ENCODE data around the gene UNC79.

UNC79 gene

DNA sequence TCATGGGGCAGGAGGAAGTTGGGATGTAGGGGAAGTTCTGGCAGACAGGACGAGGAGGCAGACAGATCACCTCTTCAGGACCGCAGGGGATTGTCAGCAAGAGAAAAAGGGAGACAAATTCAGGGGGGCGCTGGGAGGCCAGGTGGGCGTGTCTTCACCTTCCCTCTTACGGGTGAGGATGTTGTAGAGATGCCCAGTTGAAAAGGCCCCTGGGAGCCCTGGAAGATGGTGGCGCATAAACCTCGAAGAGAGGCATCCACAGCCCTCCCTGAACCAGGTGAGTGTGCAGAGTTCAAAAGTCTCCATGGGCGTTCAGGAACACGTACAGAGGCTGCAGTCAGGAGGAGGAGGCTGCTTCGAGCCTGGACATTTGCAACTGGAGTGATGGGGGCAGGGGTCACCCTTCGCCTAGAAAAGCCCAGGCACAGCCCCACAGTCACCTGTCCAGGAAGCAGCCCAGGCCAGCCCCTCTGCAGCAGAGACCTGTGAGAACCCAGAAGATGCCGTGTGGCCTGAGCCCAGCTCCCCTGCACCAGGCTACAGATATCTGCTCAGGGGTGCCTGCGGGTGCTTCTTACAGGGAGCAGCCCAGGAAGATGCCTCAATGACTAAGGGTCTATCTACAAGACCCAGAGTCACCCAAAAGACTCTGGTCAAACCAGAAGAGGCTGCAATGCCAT lies 283.1 kb downstream of the UNC79 start:
- Histone ChIP-seq H3K9ac (ENCODE audit: low read depth, low read length, poor library complexity) (no peak overlapping the region), H2AFZ (ENCODE audit: low read length) (no peak overlapping the region), H2AK5ac (ENCODE audit: low read depth, low read length) (peak overlapping the region; percentile 27), H3K27ac (replicated peaks; ENCODE audit: low read length) (no peak overlapping the region), H4K91ac (ENCODE audit: low read depth, low read length, poor library complexity) (no peak overlapping the region), H3K18ac (ENCODE audit: low read length) (peak overlapping the region; percentile 42), H2BK15ac (ENCODE audit: low read length) (no peak overlapping the region), H3K27me3 (ENCODE audit: control insufficient read depth in 3 of 3, insufficient read depth in 3 of 3, low read depth in 1 of 3, low read length in 3 of 3) (no peaks in the 10 kb centered on the region), H2BK12ac (ENCODE audit: low read length) (no peak overlapping the region), H3K23ac (ENCODE audit: low read depth, low read length, poor library complexity) (no peak overlapping the region), H3K36me3 (replicated peaks in 1 of 2; ENCODE audit: control insufficient read depth in 2 of 2, insufficient read depth in 2 of 2, low read length in 2 of 2) (no peaks in the 10 kb centered on the region), H3K4me1 (ENCODE audit: control insufficient read depth in 2 of 2, insufficient read depth in 1 of 2, low read depth in 1 of 2, low read length in 2 of 2) (peaks cover 0 to 16% of the 10 kb centered on the region in 2 donors), H4K8ac (ENCODE audit: low read depth, low read length) (no peak overlapping the region), H3K9me3 (replicated peaks in 1 of 2; ENCODE audit: control insufficient read depth in 2 of 2, insufficient read depth in 1 of 2, low read depth in 1 of 2, low read length in 2 of 2) (no peaks in the 10 kb centered on the region), H3K4me3 (ENCODE audit: low read length in 2 of 2) (no peak overlapping the region), H2BK120ac (ENCODE audit: low read depth, low read length) (no peak overlapping the region), H2BK5ac (ENCODE audit: low read length) (no peak overlapping the region), H3K4ac (ENCODE audit: low read length) (no peak overlapping the region), H3K4me2 (ENCODE audit: insufficient read depth, low read length, poor library complexity, severe bottlenecking) (no peak overlapping the region), H3K79me1 (ENCODE audit: low read depth, low read length) (no peaks in the 10 kb centered on the region), H3K14ac (ENCODE audit: low read length) (no peak overlapping the region)
- DNase-seq (ENCODE audit: low spot score) = no peak
- WGBS, 2 donors (ENCODE audit: extremely low coverage in 2 of 2, insufficient read length in 2 of 2, insufficient replicate concordance in 1 of 2) = no CpG with 5 or more reads among the region's 13 CpGs

DNA sequence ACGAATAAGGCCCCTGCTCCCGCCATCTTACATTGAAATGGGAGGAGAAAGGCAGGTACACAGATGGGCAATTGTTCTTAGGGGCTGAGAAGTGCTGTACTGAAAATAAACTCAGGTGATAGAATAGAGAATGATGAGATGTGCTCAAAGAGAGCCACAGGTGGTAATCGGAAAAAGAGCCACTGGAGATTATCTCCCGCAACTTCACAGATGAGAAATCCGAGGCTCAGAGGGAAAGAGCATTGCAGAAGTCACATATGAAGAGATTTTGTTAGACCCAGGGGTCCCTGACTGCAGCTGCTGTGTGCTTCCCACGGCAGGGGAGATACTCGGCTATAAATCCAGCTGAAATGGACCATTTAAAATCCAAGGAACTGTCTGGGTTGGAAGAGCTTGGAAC lies 283.9 kb downstream of the UNC79 start:
- H2BK15ac ChIP-seq (ENCODE audit: low read length) = no peak overlapping the region
- H3K4ac ChIP-seq (ENCODE audit: low read length) = no peak overlapping the region
- no peak overlapping the region for H3K14ac ChIP-seq (ENCODE audit: low read length)
- no peak overlapping the region for H3K4me3 ChIP-seq (ENCODE audit: low read length in 2 of 2)
- no peak overlapping the region for H3K4me2 ChIP-seq (ENCODE audit: insufficient read depth, low read length, poor library complexity, severe bottlenecking)
- H3K9me3 ChIP-seq (replicated peaks in 1 of 2; ENCODE audit: control insufficient read depth in 2 of 2, insufficient read depth in 1 of 2, low read depth in 1 of 2, low read length in 2 of 2) = no peaks in the 10 kb centered on the region
- no peak overlapping the region for H4K8ac ChIP-seq (ENCODE audit: low read depth, low read length)
- WGBS, 2 donors (ENCODE audit: extremely low coverage in 2 of 2, insufficient read length in 2 of 2, insufficient replicate concordance in 1 of 2) = no CpG with 5 or more reads among the region's 7 CpGs
- no peak overlapping the region for H3K9ac ChIP-seq (ENCODE audit: low read depth, low read length, poor library complexity)
- H3K27me3 ChIP-seq (ENCODE audit: control insufficient read depth in 3 of 3, insufficient read depth in 3 of 3, low read depth in 1 of 3, low read length in 3 of 3) = no peaks in the 10 kb centered on the region
- no peak overlapping the region for H3K23ac ChIP-seq (ENCODE audit: low read depth, low read length, poor library complexity)
- H3K4me1 ChIP-seq (ENCODE audit: control insufficient read depth in 2 of 2, insufficient read depth in 1 of 2, low read depth in 1 of 2, low read length in 2 of 2) = peaks cover 0 to 14% of the 10 kb centered on the region in 2 donors
- H3K79me1 ChIP-seq (ENCODE audit: low read depth, low read length) = no peaks in the 10 kb centered on the region
- DNase-seq (ENCODE audit: low spot score) = no peak
- H3K36me3 ChIP-seq (replicated peaks in 1 of 2; ENCODE audit: control insufficient read depth in 2 of 2, insufficient read depth in 2 of 2, low read length in 2 of 2) = no peaks in the 10 kb centered on the region
- no peak overlapping the region for H4K91ac ChIP-seq (ENCODE audit: low read depth, low read length, poor library complexity)
- H2AK5ac ChIP-seq (ENCODE audit: low read depth, low read length) = no peak overlapping the region
- H2BK5ac ChIP-seq (ENCODE audit: low read length) = no peak overlapping the region
- no peak overlapping the region for H3K18ac ChIP-seq (ENCODE audit: low read length)
- H3K27ac ChIP-seq (replicated peaks; ENCODE audit: low read length) = no peak overlapping the region
- H2AFZ ChIP-seq (ENCODE audit: low read length) = no peak overlapping the region
- no peak overlapping the region for H2BK12ac ChIP-seq (ENCODE audit: low read length)
- H2BK120ac ChIP-seq (ENCODE audit: low read depth, low read length) = no peak overlapping the region

DNA sequence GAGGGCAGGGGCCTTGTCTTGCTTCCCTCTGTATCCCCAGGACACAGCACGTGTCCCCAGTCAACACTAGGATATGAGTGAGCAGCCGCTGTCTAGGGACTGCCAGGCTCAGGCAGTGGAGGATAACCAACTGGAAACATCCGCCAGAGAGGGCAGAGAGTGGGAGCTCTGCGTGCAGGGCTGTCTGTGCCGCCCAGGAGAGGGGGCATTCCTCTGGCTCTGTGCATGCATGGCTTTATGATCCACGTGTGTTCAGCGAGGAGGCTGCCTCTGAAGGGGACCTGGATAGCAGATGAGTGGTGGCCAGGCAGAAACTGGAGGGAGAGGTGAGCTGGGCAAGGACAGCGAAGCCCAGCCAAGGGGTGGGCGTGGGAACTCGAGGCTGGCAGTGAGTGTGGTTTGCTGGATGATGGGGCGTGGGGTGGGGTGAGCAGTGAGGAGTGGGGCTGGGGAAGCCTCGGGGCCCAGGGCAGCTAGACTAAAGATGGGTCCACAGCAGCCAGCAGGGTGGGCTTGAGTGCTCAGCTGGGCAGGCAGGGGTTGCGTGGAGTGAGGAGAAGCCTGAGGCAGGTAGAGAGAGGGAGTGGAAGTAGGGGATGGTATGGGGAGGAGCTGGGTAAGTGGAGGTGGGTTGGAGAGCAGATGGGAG lies 284.7 kb downstream of the UNC79 start:
- no peaks in the 10 kb centered on the region for H3K79me1 ChIP-seq (ENCODE audit: low read depth, low read length)
- no peak overlapping the region for H3K14ac ChIP-seq (ENCODE audit: low read length)
- peak overlapping the region; percentile 49 for H3K18ac ChIP-seq (ENCODE audit: low read length)
- H3K4me2 ChIP-seq (ENCODE audit: insufficient read depth, low read length, poor library complexity, severe bottlenecking) = no peak overlapping the region
- H2AK5ac ChIP-seq (ENCODE audit: low read depth, low read length) = peak overlapping the region; percentile 1
- no CpG with 5 or more reads among the region's 13 CpGs for WGBS, 2 donors (ENCODE audit: extremely low coverage in 2 of 2, insufficient read length in 2 of 2, insufficient replicate concordance in 1 of 2)
- H3K27me3 ChIP-seq (ENCODE audit: control insufficient read depth in 3 of 3, insufficient read depth in 3 of 3, low read depth in 1 of 3, low read length in 3 of 3) = no peaks in the 10 kb centered on the region
- DNase-seq (ENCODE audit: low spot score) = no peak
- no peak overlapping the region for H3K23ac ChIP-seq (ENCODE audit: low read depth, low read length, poor library complexity)
- H4K91ac ChIP-seq (ENCODE audit: low read depth, low read length, poor library complexity) = no peak overlapping the region
- H3K4me1 ChIP-seq (ENCODE audit: control insufficient read depth in 2 of 2, insufficient read depth in 1 of 2, low read depth in 1 of 2, low read length in 2 of 2) = peaks cover 0 to 14% of the 10 kb centered on the region in 2 donors
- peak overlapping the region; percentile 45 for H2BK15ac ChIP-seq (ENCODE audit: low read length)
- H2AFZ ChIP-seq (ENCODE audit: low read length) = no peak overlapping the region
- H3K36me3 ChIP-seq (replicated peaks in 1 of 2; ENCODE audit: control insufficient read depth in 2 of 2, insufficient read depth in 2 of 2, low read length in 2 of 2) = no peaks in the 10 kb centered on the region
- no peak overlapping the region for H2BK5ac ChIP-seq (ENCODE audit: low read length)
- no peak overlapping the region for H3K9ac ChIP-seq (ENCODE audit: low read depth, low read length, poor library complexity)
- H3K9me3 ChIP-seq (replicated peaks in 1 of 2; ENCODE audit: control insufficient read depth in 2 of 2, insufficient read depth in 1 of 2, low read depth in 1 of 2, low read length in 2 of 2) = no peaks in the 10 kb centered on the region
- H3K4me3 ChIP-seq (ENCODE audit: low read length in 2 of 2) = no peak overlapping the region
- H2BK120ac ChIP-seq (ENCODE audit: low read depth, low read length) = peak overlapping the region; percentile 38
- no peak overlapping the region for H4K8ac ChIP-seq (ENCODE audit: low read depth, low read length)
- no peak overlapping the region for H3K4ac ChIP-seq (ENCODE audit: low read length)
- H3K27ac ChIP-seq (replicated peaks; ENCODE audit: low read length) = no peak overlapping the region
- H2BK12ac ChIP-seq (ENCODE audit: low read length) = no peak overlapping the region

DNA sequence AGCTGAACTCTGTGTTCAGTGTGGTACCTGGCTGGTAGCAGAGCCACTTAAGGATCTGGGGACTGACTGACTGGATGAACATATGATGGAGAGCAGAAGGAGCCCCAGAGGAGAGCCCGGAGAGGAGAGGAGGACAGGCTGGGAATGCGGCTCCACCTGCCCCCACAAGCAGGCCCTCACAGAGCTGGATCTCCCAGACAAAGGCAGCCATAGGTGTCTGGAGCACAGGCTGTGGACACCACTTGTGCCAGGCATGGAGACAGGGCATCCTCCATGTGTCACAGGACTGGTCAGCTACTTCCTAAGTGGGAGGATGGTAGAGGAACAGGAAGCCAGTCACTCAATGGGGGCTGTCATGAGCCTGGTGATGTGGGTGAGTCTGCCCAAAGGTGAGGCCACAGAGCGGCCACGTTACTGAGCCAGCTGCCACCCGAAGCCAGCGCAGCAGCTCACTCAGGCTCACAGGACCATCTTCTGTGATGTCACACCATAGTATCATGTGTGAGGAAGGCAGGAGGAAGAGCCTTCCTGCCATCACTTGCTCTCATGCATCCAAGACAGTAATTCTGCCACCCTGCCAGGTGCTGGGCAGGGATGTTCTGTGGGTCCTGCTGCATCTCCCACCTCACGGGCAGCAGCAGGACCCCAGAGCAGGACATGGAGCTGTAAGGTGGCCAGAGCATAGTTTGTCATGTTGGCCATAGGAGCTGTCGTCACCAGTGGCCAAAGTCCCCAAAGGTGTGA lies 285.4 kb downstream of the UNC79 start:
- peaks cover 0 to 14% of the 10 kb centered on the region in 2 donors for H3K4me1 ChIP-seq (ENCODE audit: control insufficient read depth in 2 of 2, insufficient read depth in 1 of 2, low read depth in 1 of 2, low read length in 2 of 2)
- no peaks in the 10 kb centered on the region for H3K36me3 ChIP-seq (replicated peaks in 1 of 2; ENCODE audit: control insufficient read depth in 2 of 2, insufficient read depth in 2 of 2, low read length in 2 of 2)
- H3K4me2 ChIP-seq (ENCODE audit: insufficient read depth, low read length, poor library complexity, severe bottlenecking) = no peak overlapping the region
- no CpG with 5 or more reads among the region's 8 CpGs for WGBS, 2 donors (ENCODE audit: extremely low coverage in 2 of 2, insufficient read length in 2 of 2, insufficient replicate concordance in 1 of 2)
- peak overlapping the region; percentile 85 for H2AK5ac ChIP-seq (ENCODE audit: low read depth, low read length)
- peak overlapping the region; percentile 45 for H2BK15ac ChIP-seq (ENCODE audit: low read length)
- H3K27me3 ChIP-seq (ENCODE audit: control insufficient read depth in 3 of 3, insufficient read depth in 3 of 3, low read depth in 1 of 3, low read length in 3 of 3) = no peaks in the 10 kb centered on the region
- H3K4ac ChIP-seq (ENCODE audit: low read length) = no peak overlapping the region
- no peak overlapping the region for H2BK12ac ChIP-seq (ENCODE audit: low read length)
- H3K18ac ChIP-seq (ENCODE audit: low read length) = peak overlapping the region; percentile 49
- H3K23ac ChIP-seq (ENCODE audit: low read depth, low read length, poor library complexity) = no peak overlapping the region
- no peak overlapping the region for H2AFZ ChIP-seq (ENCODE audit: low read length)
- DNase-seq (ENCODE audit: low spot score) = no peak
- peak overlapping the region; percentile 38 for H2BK120ac ChIP-seq (ENCODE audit: low read depth, low read length)
- peak overlapping the region; percentile 1 for H2BK5ac ChIP-seq (ENCODE audit: low read length)
- H4K91ac ChIP-seq (ENCODE audit: low read depth, low read length, poor library complexity) = peak overlapping the region; percentile 60
- no peak overlapping the region for H3K9ac ChIP-seq (ENCODE audit: low read depth, low read length, poor library complexity)
- H3K4me3 ChIP-seq (ENCODE audit: low read length in 2 of 2) = no peak overlapping the region
- H3K27ac ChIP-seq (replicated peaks; ENCODE audit: low read length) = no peak overlapping the region
- H3K9me3 ChIP-seq (replicated peaks in 1 of 2; ENCODE audit: control insufficient read depth in 2 of 2, insufficient read depth in 1 of 2, low read depth in 1 of 2, low read length in 2 of 2) = no peaks in the 10 kb centered on the region
- H3K14ac ChIP-seq (ENCODE audit: low read length) = no peak overlapping the region
- H3K79me1 ChIP-seq (ENCODE audit: low read depth, low read length) = no peaks in the 10 kb centered on the region
- H4K8ac ChIP-seq (ENCODE audit: low read depth, low read length) = no peak overlapping the region

Data from neuronal stem cell (in vitro differentiated cells).